Gastroesophageal sphincter (tissue), 4 donors: ENCODE results near the gene CD4. TPM values are rescaled to one million over a fixed set of nuclear protein-coding genes. Genes with fewer than 3 reads are reported as not detected.

ENCODE experiments used
- ATAC-seq: fragments of 150-250 bp; one replicate; pipeline ENCODE4 v1.9.1; 2016; ENCODE audit warnings: mild to moderate bottlenecking, moderate library complexity
- H3K27ac ChIP-seq, 4 donors: fragments of 200-600 bp; sonication (generic) in 3 of 4; 1 replicate in 3 of 4; 2 replicates in 1 of 4; pipeline ENCODE4 v1.5.1; 2016 to 2019
- H3K27me3 ChIP-seq: fragments of 200-600 bp; sonication (generic); one replicate; pipeline ENCODE4 v1.5.1; 2019
- H3K36me3 ChIP-seq, 2 donors: fragments of 200-600 bp; sonication (generic); one replicate each; pipeline ENCODE4 v1.5.1; 2019; ENCODE audit warnings: control low read depth in 1 of 2
- H3K4me1 ChIP-seq, 3 donors: fragments of 200-600 bp; sonication (generic); 1 replicate in 2 of 3; 2 replicates in 1 of 3; pipeline ENCODE4 v1.5.1; 2016 to 2019; ENCODE audit warnings: control low read depth in 2 of 3
- H3K4me3 ChIP-seq, 2 donors: fragments of 200-600 bp; sonication (generic); one replicate each; pipeline ENCODE4 v1.5.1; 2019; ENCODE audit warnings: mild to moderate bottlenecking in 1 of 2, moderate library complexity in 1 of 2
- H3K9me3 ChIP-seq, 3 donors: fragments of 200-600 bp; sonication (generic); one replicate each; pipeline ENCODE4 v1.5.1; 2017 to 2019; ENCODE audit warnings: control low read depth in 2 of 3
- CTCF ChIP-seq, 4 experiments: fragments of 200-600 bp in 2 of 4; fragments of 450-650 bp in 2 of 4; sonication (generic) in 1 of 4; IDR thresholded peaks; one replicate each; pipeline ENCODE4 v1.5.1; 2017 to 2019; ENCODE audit warnings: antibody characterized with exemption in 4 of 4, mild to moderate bottlenecking in 2 of 4, moderate library complexity in 2 of 4
- EP300 ChIP-seq: sonication (generic); formaldehyde crosslinking; IDR thresholded peaks from one replicate; pipeline ENCODE4 v1.6.1; 2017; ENCODE audit warnings: antibody characterized with exemption, mild to moderate bottlenecking
- POLR2A ChIP-seq, 2 donors: fragments of 450-650 bp; IDR thresholded peaks; one replicate each; pipeline ENCODE4 v1.6.1; 2017; ENCODE audit warnings: antibody characterized with exemption in 2 of 2, mild to moderate bottlenecking in 2 of 2, moderate library complexity in 1 of 2
- POLR2AphosphoS5 ChIP-seq: sonication (generic); formaldehyde crosslinking; IDR thresholded peaks from one replicate; pipeline ENCODE4 v1.6.1; 2017; ENCODE audit warnings: antibody characterized with exemption
- WGBS, 2 donors: methylation state at CpG; one replicate each; pipeline ENCODE4 v1.1.5; 2018; ENCODE audit warnings: low coverage in 1 of 2; 5-methylcytosine and 5-hydroxymethylcytosine counted together
- total RNA-seq, 4 donors: library from RNA; depleted of rRNA; stranded (reverse); fragments of >200 nt; gene quantifications; one replicate each; pipeline ENCODE4 v1.1.0, GENCODE V29; 2016

The CD4 gene
- total RNA-seq, 4 donors from 2014 or later, result 2.6 to 15.2 (median 9.1) TPM

- H3K36me3 ChIP-seq, result peaks cover 0 to 79% of the 10 kb centered on the region in 2 donors
- ATAC-seq, result no peak
- WGBS, 2 donors, result no CpG with 5 or more reads among the region's 1 CpG
Observed at GRCh38 chr12:6840330-6840729, 51.0 kb downstream of the CD4 start.

GRCh38 chr12:6840761-6841515, 51.6 kb downstream of the CD4 start, which contains the start of gene GNB3:
TSS of gene GNB3 (plus strand) at chr12:6840925. CDS start at chr12:6841288, 363 bp downstream.
- Histone ChIP-seq H3K36me3 (peaks cover 0 to 85% of the 10 kb centered on the region in 2 donors), H3K4me3 (no peak within 1 kb of the TSS), H3K4me1 (no peaks in the 10 kb centered on the region), H3K27ac (no peak within 1 kb of the TSS), H3K9me3 (no peaks in the 10 kb centered on the region), H3K27me3 (no peaks in the 10 kb centered on the region)
- ATAC-seq, result no peak
- WGBS, 2 donors, result 60% methylated on average over 2 of the region's 24 CpGs; no CpG with 5 or more reads in 1 of the 2 donors
- TF ChIP-seq POLR2A (IDR thresholded peaks at IDR 0.05) (no peak), CTCF (IDR thresholded peaks at IDR 0.05) (no peak), POLR2AphosphoS5 (no peak), EP300 (no peak)

More at GRCh38 chr12:6840330-6840729, 51.0 kb downstream of the CD4 start:
- H3K27me3 ChIP-seq, result no peaks in the 10 kb centered on the region
- TF ChIP-seq CTCF (IDR thresholded peaks at IDR 0.05), result no peak
- TF ChIP-seq POLR2A (IDR thresholded peaks at IDR 0.05), result no peak
- TF ChIP-seq EP300, result no peak
- no peak for TF ChIP-seq POLR2AphosphoS5
- no peaks in the 10 kb centered on the region for H3K9me3 ChIP-seq
- no peak overlapping the region for H3K27ac ChIP-seq
- H3K4me1 ChIP-seq, result no peaks in the 10 kb centered on the region
- no peak overlapping the region for H3K4me3 ChIP-seq

- WGBS, 2 donors, result 74 to 95% methylated on average over 3 to 4 of the region's 4 CpGs
- Histone ChIP-seq H3K4me3 (no peak overlapping the region), H3K9me3 (no peaks in the 10 kb centered on the region), H3K36me3 (peaks cover 0 to 87% of the 10 kb centered on the region in 2 donors), H3K27me3 (no peaks in the 10 kb centered on the region), H3K4me1 (no peaks in the 10 kb centered on the region), H3K27ac (no peak overlapping the region)
- TF ChIP-seq EP300, result no peak
- TF ChIP-seq CTCF (IDR thresholded peaks at IDR 0.05), result no peak
- TF ChIP-seq POLR2A (IDR thresholded peaks at IDR 0.05), result no peak
- TF ChIP-seq POLR2AphosphoS5, result no peak
- ATAC-seq, result no peak
Observed at GRCh38 chr12:6842075-6842474, 52.7 kb downstream of the CD4 start.

GRCh38 chr12:6843118-6843902, 54.0 kb downstream of the CD4 start:
- no peak overlapping the region for H3K4me3 ChIP-seq
- no peak overlapping the region for H3K27ac ChIP-seq
- peaks cover 0 to 79% of the 10 kb centered on the region in 2 donors for H3K36me3 ChIP-seq
- TF ChIP-seq POLR2A (IDR thresholded peaks at IDR 0.05), result no peak
- no peak for TF ChIP-seq POLR2AphosphoS5
- TF ChIP-seq EP300, result no peak
- TF ChIP-seq CTCF (IDR thresholded peaks at IDR 0.05), result no peak
- no peaks in the 10 kb centered on the region for H3K4me1 ChIP-seq
- H3K27me3 ChIP-seq, result no peaks in the 10 kb centered on the region
- WGBS, 2 donors, result 82 to 93% methylated on average over 5 to 7 of the region's 16 CpGs
- no peak for ATAC-seq
- no peaks in the 10 kb centered on the region for H3K9me3 ChIP-seq
